Stimulated activated CD4-positive, alpha-beta T cell treated with anti-CD3 and anti-CD28 coated beads, TNF-alpha, amount 100 ng/mL, for 48 hours (primary cell): ENCODE measurements around the gene MBD3L3.
"Not testable (repeated sequence)": the region's sequence is repeated elsewhere in the genome, so short reads cannot be mapped to it uniquely, and the experiment has no call there.

Experiments used
- DNase-seq, 3 donors: peaks; one replicate each; pipeline ENCODE4 v3.0.0-alpha.2; 2020; ENCODE audit warnings: low read depth in 3 of 3

The MBD3L3 gene

GRCh38 chr19:7063764-7064418 is 5.4 kb upstream of the MBD3L3 start:
- DNase-seq: no peak

GRCh38 chr19:7063339-7063738 is 4.9 kb upstream of the MBD3L3 start:
- no peak for DNase-seq

DNA sequence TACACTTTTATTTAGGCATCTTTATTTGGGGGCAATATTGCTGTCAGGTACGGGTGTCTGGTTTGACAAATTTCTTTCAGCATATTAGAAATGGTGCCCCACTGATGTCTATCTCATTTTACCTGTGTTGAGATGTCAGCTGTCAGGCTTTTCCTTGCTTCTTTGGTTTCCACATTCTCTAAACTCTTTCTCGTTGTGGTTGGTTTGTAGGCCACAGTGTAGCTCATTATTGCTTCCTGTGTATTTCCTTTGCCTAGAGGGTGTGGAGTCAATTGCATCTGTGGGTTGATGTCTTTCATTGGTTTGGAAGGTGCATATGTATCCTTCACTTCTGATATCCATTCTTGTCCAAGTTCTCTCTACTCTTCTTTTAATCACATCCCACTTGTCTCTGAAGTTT is 1.5 kb upstream of the MBD3L3 start:
- DNase-seq: not testable (repeated sequence)

DNA sequence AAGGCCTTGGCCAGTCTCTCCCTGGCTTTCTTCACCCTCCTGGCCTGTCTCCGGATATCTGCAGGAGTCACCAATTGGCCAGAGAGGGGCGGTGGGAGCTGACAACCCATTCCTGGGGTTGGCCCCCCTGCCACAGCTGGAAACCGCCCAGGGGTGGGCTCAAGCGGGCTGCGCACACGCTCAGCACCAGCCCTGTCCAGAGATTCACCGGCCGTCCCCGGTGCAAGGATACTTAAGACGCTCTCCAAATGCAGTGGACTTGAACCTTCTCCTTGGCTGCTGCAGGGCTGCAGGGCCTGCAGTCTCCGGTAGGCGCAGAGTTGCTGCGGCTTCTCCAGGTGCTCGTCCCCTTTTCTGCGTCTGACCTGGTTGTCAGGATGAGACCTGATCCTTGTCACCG is 2.1 kb downstream of the MBD3L3 start:
- not testable (repeated sequence) for DNase-seq

DNA sequence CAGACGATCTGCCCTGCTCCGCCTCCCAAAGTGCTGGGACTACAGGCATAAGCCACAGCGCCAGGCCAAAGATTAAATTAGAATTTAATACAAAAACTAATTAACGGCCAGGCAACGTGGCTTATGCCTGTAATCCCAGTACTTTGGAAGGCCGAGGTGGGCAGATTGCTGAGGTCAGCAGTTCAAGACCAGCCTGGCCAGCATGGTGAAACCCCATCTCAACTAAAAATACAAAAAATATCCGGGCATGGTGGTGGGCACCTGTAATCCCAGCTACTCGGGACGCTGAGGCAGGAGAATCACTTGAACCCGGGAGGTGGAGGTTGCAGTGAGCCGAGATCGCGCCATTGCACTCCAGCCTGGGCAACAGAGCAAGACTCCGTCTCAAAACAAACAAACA is 2.8 kb downstream of the MBD3L3 start:
- DNase-seq: not testable (repeated sequence)

DNA sequence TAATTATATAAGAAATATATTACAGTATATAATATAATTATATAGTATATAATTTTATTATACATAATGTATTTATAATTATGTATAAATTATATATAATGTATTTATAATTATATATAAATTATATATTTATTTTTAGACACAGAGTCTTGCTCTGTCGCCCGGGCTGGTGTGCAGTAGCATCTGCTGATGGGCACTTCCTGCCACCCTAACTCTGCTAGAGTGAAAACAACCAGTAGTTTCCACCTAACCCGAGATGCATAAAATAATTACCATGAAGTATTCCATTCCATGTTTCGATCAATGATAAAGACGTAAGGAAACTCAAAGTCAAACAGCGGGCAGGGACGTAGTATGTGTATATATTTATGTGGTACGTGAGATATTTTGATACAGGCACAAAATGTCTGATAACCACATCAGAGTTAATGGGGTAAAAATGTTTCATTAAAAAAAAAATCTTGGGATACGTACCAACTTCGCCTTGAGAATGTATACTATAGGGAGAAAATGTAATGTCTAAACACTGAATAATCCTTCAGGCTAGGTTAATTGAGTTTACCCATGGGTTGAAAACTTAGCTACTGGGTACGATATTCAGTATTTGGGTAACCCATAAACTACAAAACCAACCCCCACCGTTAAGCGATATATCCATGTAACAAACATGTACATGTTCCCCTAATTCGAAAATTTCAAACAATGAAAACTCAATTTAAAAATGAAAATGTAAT is 3.7 kb downstream of the MBD3L3 start:
- DNase-seq: not testable (repeated sequence)

DNA sequence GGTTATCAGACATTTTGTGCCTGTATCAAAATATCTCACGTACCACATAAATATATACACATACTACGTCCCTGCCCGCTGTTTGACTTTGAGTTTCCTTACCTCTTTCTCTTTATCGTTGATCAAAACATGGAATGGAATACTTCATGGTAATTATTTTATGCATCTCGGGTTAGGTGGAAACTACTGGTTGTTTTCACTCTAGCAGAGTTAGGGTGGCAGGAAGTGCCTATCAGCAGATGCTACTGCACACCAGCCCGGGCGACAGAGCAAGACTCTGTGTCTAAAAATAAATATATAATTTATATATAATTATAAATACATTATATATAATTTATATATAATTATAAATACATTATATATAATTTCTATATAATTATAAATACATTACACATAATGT is 5.6 kb downstream of the MBD3L3 start:
- not testable (repeated sequence) for DNase-seq

DNA sequence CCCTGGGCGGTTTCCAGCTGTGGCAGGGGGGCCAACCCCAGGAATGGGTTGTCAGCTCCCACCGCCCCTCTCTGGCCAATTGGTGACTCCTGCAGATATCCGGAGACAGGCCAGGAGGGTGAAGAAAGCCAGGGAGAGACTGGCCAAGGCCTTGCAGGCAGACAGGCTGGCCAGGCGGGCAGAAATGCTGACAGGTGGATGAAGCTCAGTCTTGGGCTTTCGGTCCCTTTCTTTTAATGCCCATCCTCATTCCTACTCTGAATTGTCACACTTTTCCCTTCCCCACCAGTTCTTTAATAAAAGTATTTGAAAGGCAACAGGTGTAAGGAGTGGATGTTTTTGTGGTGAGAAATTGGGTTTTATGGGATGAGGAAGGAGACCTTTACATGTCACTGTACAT is 7.1 kb downstream of the MBD3L3 start:
- DNase-seq: not testable (repeated sequence)

DNA sequence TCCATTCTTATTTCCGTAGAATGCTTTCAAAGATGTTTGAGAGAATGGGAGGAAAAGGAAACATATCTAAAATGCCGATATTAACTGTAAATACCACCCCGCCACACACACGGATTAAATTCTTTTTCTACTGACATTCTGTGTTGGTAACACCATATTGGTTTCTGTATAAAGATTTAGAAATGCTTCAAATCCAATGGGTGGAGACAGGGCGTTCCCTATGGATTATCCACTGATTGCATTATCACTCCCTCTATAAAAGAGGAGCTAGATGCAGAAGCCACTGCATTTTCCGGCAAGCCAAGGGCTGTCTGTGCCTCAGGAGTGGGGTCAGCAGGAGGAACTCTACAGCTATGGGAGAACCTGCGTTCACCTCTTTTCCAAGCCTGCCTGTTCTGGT is 9.5 kb downstream of the MBD3L3 start, which contains the start of gene MBD3L2:
Gene MBD3L2 (plus strand): TSS at position 301 of the 400 bp plus-strand sequence. CDS start 53 bp downstream, at position 354.
- not testable (repeated sequence) for DNase-seq

DNA sequence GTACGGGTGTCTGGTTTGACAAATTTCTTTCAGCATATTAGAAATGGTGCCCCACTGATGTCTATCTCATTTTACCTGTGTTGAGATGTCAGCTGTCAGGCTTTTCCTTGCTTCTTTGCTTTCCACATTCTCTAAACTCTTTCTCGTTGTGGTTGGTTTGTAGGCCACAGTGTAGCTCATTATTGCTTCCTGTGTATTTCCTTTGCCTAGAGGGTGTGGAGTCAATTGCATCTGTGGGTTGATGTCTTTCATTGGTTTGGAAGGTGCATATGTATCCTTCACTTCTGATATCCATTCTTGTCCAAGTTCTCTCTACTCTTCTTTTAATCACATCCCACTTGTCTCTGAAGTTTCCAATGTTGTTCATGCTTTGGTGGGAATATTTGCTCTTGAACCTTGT is 16.9 kb downstream of the MBD3L3 start:
- not testable (repeated sequence) for DNase-seq

- DNase-seq: not testable (repeated sequence)
These were observed 18.4 kb downstream of the MBD3L3 start, which contains the start of gene MBD3L4 for GRCh38 chr19:7040079-7040478. Gene MBD3L4, minus strand, starts transcription at chr19:7040179. Its CDS starts 35 bp downstream, at chr19:7040144.

- DNase-seq: not testable (repeated sequence)
These were observed 28.2 kb downstream of the MBD3L3 start, which contains the start of gene MBD3L5 for GRCh38 chr19:7030278-7030677. Gene MBD3L5, plus strand, starts transcription at chr19:7030578. Its CDS starts 34 bp downstream, at chr19:7030612.

GRCh38 chr19:7028790-7029189 is 29.7 kb downstream of the MBD3L3 start:
- DNase-seq: not testable (repeated sequence)

DNA sequence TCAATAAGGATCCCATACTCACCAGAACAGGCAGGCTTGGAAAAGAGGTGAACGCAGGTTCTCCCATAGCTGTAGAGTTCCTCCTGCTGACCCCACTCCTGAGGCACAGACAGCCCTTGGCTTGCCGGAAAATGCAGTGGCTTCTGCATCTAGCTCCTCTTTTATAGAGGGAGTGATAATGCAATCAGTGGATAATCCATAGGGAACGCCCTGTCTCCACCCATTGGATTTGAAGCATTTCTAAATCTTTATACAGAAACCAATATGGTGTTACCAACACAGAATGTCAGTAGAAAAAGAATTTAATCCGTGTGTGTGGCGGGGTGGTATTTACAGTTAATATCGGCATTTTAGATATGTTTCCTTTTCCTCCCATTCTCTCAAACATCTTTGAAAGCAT is 37.1 kb downstream of the MBD3L3 start, which contains the start of gene MBD3L2B:
Gene MBD3L2B (minus strand): TSS at position 101 of the 400 bp plus-strand sequence. CDS start 34 bp downstream, at position 67.
- DNase-seq: not testable (repeated sequence)

DNA sequence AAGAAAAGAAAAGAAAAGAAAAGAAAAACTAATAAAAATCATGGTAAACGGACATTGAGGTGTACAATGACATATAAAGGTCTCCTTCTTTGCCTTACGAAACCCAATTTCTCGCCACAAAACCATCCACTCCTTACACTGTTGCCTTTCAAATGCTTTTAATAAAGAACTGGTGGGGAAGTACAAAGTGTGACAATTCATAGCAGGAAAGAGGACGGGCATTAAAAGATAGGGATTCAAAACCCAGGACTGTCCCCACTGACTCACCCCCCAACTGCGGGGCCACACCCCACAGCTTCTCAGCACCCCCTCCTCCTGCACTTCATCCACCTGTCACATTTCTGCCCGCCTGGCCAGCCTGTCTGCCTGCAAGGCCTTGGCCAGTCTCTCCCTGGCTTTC is 39.6 kb downstream of the MBD3L3 start:
- no peak for DNase-seq

GRCh38 chr19:7013678-7014077 is 44.8 kb downstream of the MBD3L3 start:
- no peak for DNase-seq

- DNase-seq: no peak
These were observed 47.5 kb downstream of the MBD3L3 start for GRCh38 chr19:7010722-7011593.

DNA sequence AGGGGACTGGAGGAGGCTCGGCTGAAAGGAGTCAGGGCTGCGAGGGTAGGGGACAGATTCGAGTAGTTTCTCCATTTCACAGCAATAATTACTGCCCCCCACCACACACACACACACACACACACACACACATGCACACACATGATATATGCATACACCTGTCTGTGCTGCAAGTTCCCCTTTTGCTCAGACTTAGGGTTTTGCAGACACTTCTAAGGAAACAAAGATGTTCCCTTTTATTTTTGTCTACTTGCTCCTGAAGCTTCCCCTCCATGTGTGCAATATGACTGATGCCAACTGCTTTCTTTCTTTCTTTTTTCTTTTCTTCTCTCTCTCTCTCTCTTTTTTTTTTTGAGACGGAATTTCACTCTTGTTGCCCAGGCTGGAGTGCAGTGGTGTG is 50.6 kb downstream of the MBD3L3 start:
- no peak for DNase-seq
